H1 (cell line): ENCODE data around the gene TCF25. TPM values are rescaled to one million over a fixed set of nuclear protein-coding genes. Genes with fewer than 3 reads are reported as not detected.

Experiments used
- CTCF ChIA-PET: fragments of 300-600 bp; sonication (Branson Sonifier 250); formaldehyde crosslinking; loops from one replicate; lab custom pipeline; 2021; ENCODE audit not compliant: partially characterized antibody; lab: Charles Lee
- POLR2A ChIA-PET: fragments of 300-600 bp; sonication (Branson Sonifier 250); formaldehyde crosslinking; loops from one replicate; lab custom pipeline; 2021; ENCODE audit warnings: inconsistent platforms; ENCODE audit not compliant: partially characterized antibody; lab: Charles Lee
- DNase-seq, 2 experiments: peaks; one replicate each; pipeline versions ENCODE4 v3.0.0 to v3.0.0-alpha.2; 2010 to 2022; ENCODE audit warnings: low spot score in 2 of 2, low read depth in 1 of 2, mixed read lengths in 1 of 2
- FAIRE-seq: peaks from 2 replicates; lab custom pipeline; 2011; peaks lifted over from hg19 to GRCh38; lab: Jason Lieb, UNC
- H2AFZ ChIP-seq: 2 replicates; pipeline ENCODE4 v1.8.1; 2012; ENCODE audit warnings: low read length, inconsistent platforms
- H2AK5ac ChIP-seq: 2 replicates; pipeline ENCODE4 v1.6.1; 2013; ENCODE audit warnings: low read depth, low read length
- H2BK120ac ChIP-seq: replicated peaks from 2 replicates; pipeline ENCODE3; 2013; ENCODE audit warnings: low read depth, low read length, inconsistent platforms
- H2BK12ac ChIP-seq: 2 replicates; pipeline ENCODE4 v1.6.1; 2013; ENCODE audit warnings: low read depth, low read length
- H2BK15ac ChIP-seq: 2 replicates; pipeline ENCODE4 v1.6.1; 2013; ENCODE audit warnings: low read length
- H2BK20ac ChIP-seq: 2 replicates; pipeline ENCODE4 v1.6.1; 2013; ENCODE audit warnings: low read length
- H2BK5ac ChIP-seq: 2 replicates; pipeline ENCODE4 v1.6.1; 2013; ENCODE audit warnings: low read depth, low read length
- H3K14ac ChIP-seq: 2 replicates; pipeline ENCODE4 v1.6.1; 2013; ENCODE audit warnings: inconsistent platforms; ENCODE audit not compliant: insufficient read length
- H3K18ac ChIP-seq: 2 replicates; pipeline ENCODE4 v1.6.1; 2013; ENCODE audit warnings: low read length; ENCODE audit errors: extremely low read depth
- H3K23ac ChIP-seq: 2 replicates; pipeline ENCODE4 v1.6.1; 2013; ENCODE audit warnings: inconsistent platforms; ENCODE audit not compliant: insufficient read length
- H3K23me2 ChIP-seq: 2 replicates; pipeline ENCODE4 v1.6.1; 2013; ENCODE audit warnings: low read depth, low read length
- H3K27ac ChIP-seq: 2 replicates; pipeline ENCODE4 v1.6.1; 2011; ENCODE audit warnings: low read depth, low read length, inconsistent platforms
- H3K27me3 ChIP-seq, 4 experiments: replicated peaks in 1 of 4; 1 replicate in 1 of 4; 2 replicates in 3 of 4; pipeline versions ENCODE4 v1.6.1 to v1.8.1; 2011 to 2013; ENCODE audit warnings: low read length in 3 of 4, mild to moderate bottlenecking in 3 of 4, inconsistent platforms in 2 of 4, mixed read lengths in 2 of 4, moderate library complexity in 1 of 4; ENCODE audit not compliant: control insufficient read depth in 3 of 4, insufficient read depth in 3 of 4; ENCODE audit errors: extremely low read depth in 1 of 4
- H3K36me3 ChIP-seq, 4 experiments: 2 replicates each; pipeline versions ENCODE4 v1.6.1 to v1.8.1; 2011 to 2013; ENCODE audit warnings: mild to moderate bottlenecking in 4 of 4, low read length in 3 of 4, moderate library complexity in 2 of 4, control low read depth in 1 of 4, inconsistent platforms in 1 of 4; ENCODE audit not compliant: insufficient read depth in 4 of 4, control insufficient read depth in 2 of 4
- H3K4ac ChIP-seq: replicated peaks from 2 replicates; pipeline ENCODE3; 2013; ENCODE audit warnings: low read length, low read depth, mixed read lengths, inconsistent platforms; ENCODE audit not compliant: insufficient read length
- H3K4me1 ChIP-seq, 4 experiments: replicated peaks in 1 of 4; 1 replicate in 1 of 4; 2 replicates in 3 of 4; pipeline versions ENCODE4 v1.6.1 to v1.8.1; 2011 to 2013; ENCODE audit warnings: low read length in 3 of 4, inconsistent platforms in 2 of 4, mixed read lengths in 1 of 4; ENCODE audit not compliant: insufficient read depth in 4 of 4, control insufficient read depth in 3 of 4
- H3K4me2 ChIP-seq, 2 experiments: 2 replicates each; pipeline versions ENCODE4 v1.6.1 to v1.8.1; 2011 to 2013; ENCODE audit warnings: low read depth in 2 of 2, low read length in 2 of 2, control low read depth in 1 of 2, inconsistent platforms in 1 of 2, mild to moderate bottlenecking in 1 of 2; ENCODE audit not compliant: insufficient read depth in 1 of 2
- H3K4me3 ChIP-seq, 4 experiments: fragments of 200-600, 300-600 bp in 1 of 4; sonication (generic), shearing (Covaris generic), sonication (Bioruptor Twin) in 1 of 4; 2 replicates each; pipeline versions ENCODE4 v1.5.1 to v1.8.1; 2011 to 2016; ENCODE audit warnings: low read length in 4 of 4, low read depth in 3 of 4, control low read depth in 2 of 4, inconsistent platforms in 2 of 4, mild to moderate bottlenecking in 2 of 4, mixed read lengths in 1 of 4, moderate library complexity in 1 of 4; ENCODE audit not compliant: insufficient read depth in 2 of 4; ENCODE audit errors: extremely low read depth in 1 of 4
- H3K56ac ChIP-seq: replicated peaks from 2 replicates; pipeline ENCODE3; 2013; ENCODE audit warnings: low read depth, mild to moderate bottlenecking, mixed read lengths, low read length, inconsistent platforms; ENCODE audit not compliant: insufficient read length
- H3K79me1 ChIP-seq: 2 replicates; pipeline ENCODE4 v1.6.1; 2013; ENCODE audit warnings: low read depth, low read length, control low read depth
- H3K79me2 ChIP-seq, 2 experiments: 2 replicates each; pipeline versions ENCODE4 v1.6.1 to v1.8.1; 2012 to 2013; ENCODE audit warnings: low read length in 2 of 2, mild to moderate bottlenecking in 2 of 2, inconsistent platforms in 1 of 2; ENCODE audit not compliant: insufficient read depth in 2 of 2, control insufficient read depth in 1 of 2
- H3K9ac ChIP-seq, 4 experiments: replicated peaks in 1 of 4; 1 replicate in 1 of 4; 2 replicates in 3 of 4; pipeline versions ENCODE4 v1.6.1 to v1.8.1; 2011 to 2013; ENCODE audit warnings: low read depth in 3 of 4, low read length in 3 of 4, control low read depth in 2 of 4, mild to moderate bottlenecking in 2 of 4, moderate library complexity in 2 of 4, inconsistent platforms in 1 of 4; ENCODE audit errors: extremely low read depth in 1 of 4
- H3K9me3 ChIP-seq, 2 experiments: 2 replicates each; pipeline versions ENCODE4 v1.6.1 to v1.8.1; 2012 to 2013; ENCODE audit warnings: mild to moderate bottlenecking in 2 of 2, moderate library complexity in 2 of 2, control low read depth in 1 of 2, inconsistent platforms in 1 of 2, low read depth in 1 of 2, low read length in 1 of 2, mixed read lengths in 1 of 2; ENCODE audit not compliant: insufficient read depth in 2 of 2
- H4K20me1 ChIP-seq, 2 experiments: replicated peaks in 1 of 2; 2 replicates each; pipeline versions ENCODE3 to v1.8.1; 2011 to 2013; ENCODE audit warnings: inconsistent platforms in 2 of 2, low read length in 2 of 2, mild to moderate bottlenecking in 1 of 2; ENCODE audit not compliant: insufficient read depth in 2 of 2, control insufficient read depth in 1 of 2
- H4K5ac ChIP-seq: 2 replicates; pipeline ENCODE4 v1.6.1; 2013; ENCODE audit warnings: low read length, low read depth, mixed read lengths, inconsistent platforms; ENCODE audit not compliant: insufficient read length
- H4K8ac ChIP-seq: 2 replicates; pipeline ENCODE4 v1.8.0; 2013; ENCODE audit warnings: mild to moderate bottlenecking, moderate library complexity, low read length, inconsistent platforms; ENCODE audit not compliant: insufficient read depth; ENCODE audit errors: extremely low read depth
- H4K91ac ChIP-seq: replicated peaks from 2 replicates; pipeline ENCODE3; 2013; ENCODE audit warnings: low read length, mixed read lengths, inconsistent platforms; ENCODE audit not compliant: insufficient read length
- KDM1A ChIP-seq: fragments of 200-600, 300-600 bp; sonication (generic); IDR thresholded peaks from 2 replicates; pipeline ENCODE4 v1.7.1; 2016; ENCODE audit warnings: mild to moderate bottlenecking, low read length, borderline replicate concordance
- PHF8 ChIP-seq: fragments of 200-600 bp; sonication (generic); conservative IDR thresholded peaks from 2 replicates; pipeline ENCODE4 v1.7.1; 2012; ENCODE audit warnings: low read depth, mild to moderate bottlenecking, inconsistent platforms, low read length, moderate library complexity
- POLR2AphosphoS5 ChIP-seq: IDR thresholded peaks from 2 replicates; pipeline ENCODE4 v1.6.1; 2011; ENCODE audit warnings: low read depth, low read length
- RAD21 ChIP-seq, 2 experiments: IDR thresholded peaks in 1 of 2; conservative IDR thresholded peaks in 1 of 2; 2 replicates each; pipeline ENCODE4 v1.6.1; 2011; ENCODE audit warnings: low read depth in 2 of 2, low read length in 2 of 2, improper control_type of control experiment in 1 of 2, inconsistent platforms in 1 of 2, mild to moderate bottlenecking in 1 of 2, moderate library complexity in 1 of 2
- SAP30 ChIP-seq: fragments of 300-600 bp; sonication (generic); IDR thresholded peaks from 2 replicates; pipeline ENCODE4 v1.7.1; 2012; ENCODE audit warnings: low read length, moderate library complexity, mild to moderate bottlenecking, inconsistent platforms; ENCODE audit not compliant: insufficient read depth, insufficient replicate concordance
- SIRT6 ChIP-seq: IDR thresholded peaks from one replicate; pipeline ENCODE4 v1.7.1; 2012; ENCODE audit warnings: low read length, inconsistent platforms
- TCF12 ChIP-seq: IDR thresholded peaks from 2 replicates; pipeline ENCODE4 v1.6.1; 2011; ENCODE audit warnings: low read depth, mild to moderate bottlenecking, low read length
- WGBS, 2 experiments: shearing (Covaris generic) in 1 of 2; methylation state at CpG; one replicate each; pipeline versions ENCODE4 v1.1.6 to v1.1.7; 2013 to 2015; ENCODE audit warnings: low lambda C conversion rate in 2 of 2, mixed read lengths in 2 of 2, inconsistent platforms in 1 of 2, low coverage in 1 of 2, missing lambda C conversion rate in 1 of 2; ENCODE audit not compliant: insufficient replicate concordance in 2 of 2, insufficient coverage in 1 of 2, insufficient read length in 1 of 2; ENCODE audit errors: extremely low coverage in 1 of 2, missing lambda C conversion rate in 1 of 2; 5-methylcytosine and 5-hydroxymethylcytosine counted together
- polyA plus RNA-seq, 7 experiments: library from polyadenylated mRNA; depleted of rRNA in 3 of 7; stranded (reverse) in 5 of 7; unstranded in 2 of 7; fragments of >200 nt in 5 of 7; fragments of 200-250 nt in 2 of 7; gene quantifications; 1 replicate in 5 of 7; 2 replicates in 1 of 7; 4 replicates in 1 of 7; pipeline versions ENCODE4 v1.2.1 to v1.2.3, GENCODE V29; 2011 to 2013; ENCODE audit warnings: missing spikeins in 2 of 7, mixed read lengths in 2 of 7
- total RNA-seq: library from RNA; stranded (reverse); fragmentation: NEBNext Ultra II Directional; extraction: Animal tissue kit (Norgen Biotek cat#: 25700); gene quantifications from 2 replicates; pipeline ENCODE4 v1.2.1, GENCODE V29; 2021
- TF ChIP-seq, protein P1 (sequence below): IDR thresholded peaks from 2 replicates; pipeline ENCODE4 v1.6.1; 2012; ENCODE audit warnings: inconsistent platforms

The TCF25 gene
- total and polyA plus RNA-seq, 2 of the 8 experiments (the other 6 are each of a cell fraction or from before 2014, with no cell fraction given): 78.1 to 102 TPM

DNA sequence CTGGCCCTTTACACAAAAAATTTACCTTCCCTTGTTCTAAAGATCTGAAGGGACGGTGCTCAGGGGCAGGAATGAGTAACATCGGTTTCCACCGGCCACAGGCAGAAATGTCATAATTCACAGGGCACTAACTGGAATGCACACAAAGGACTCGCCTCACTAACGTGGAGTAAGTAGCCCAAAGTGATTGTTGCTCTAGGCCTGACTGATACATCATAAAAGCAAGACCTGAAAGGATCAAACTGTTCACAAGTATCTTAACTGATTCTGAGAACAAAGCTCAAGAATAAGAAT lies 8.9 kb upstream of the TCF25 start:
- 90% methylated on average over 5 of the region's 5 CpGs; no CpG with 5 or more reads in 1 of the 2 experiments for WGBS, 2 experiments
- Histone ChIP-seq H3K79me2 (no peaks in the 10 kb centered on the region), H3K9me3 (peaks cover 4 to 8% of the 10 kb centered on the region in 2 experiments; a peak in 3 of 4 replicates), H3K23me2 (no peaks in the 10 kb centered on the region), H3K14ac (no peak overlapping the region), H2BK12ac (no peak overlapping the region), H2BK15ac (no peak overlapping the region), H3K4me2 (no peak overlapping the region), H3K4ac (no peak overlapping the region), H4K8ac (no peak overlapping the region), H4K5ac (no peak overlapping the region), H2BK5ac (no peak overlapping the region), H3K18ac (no peak overlapping the region), H3K56ac (no peak overlapping the region), H4K91ac (no peak overlapping the region), H2BK120ac (no peak overlapping the region), H3K4me1 (peaks cover 0 to 2% (median 0%) of the 10 kb centered on the region in 4 experiments; a peak in 2 of 7 replicates), H3K27me3 (no peaks in the 10 kb centered on the region), H3K23ac (no peak overlapping the region), H3K9ac (no peak overlapping the region), H3K79me1 (no peaks in the 10 kb centered on the region; the same call in 1 of the 2 replicates), H3K4me3 (no peak overlapping the region), H3K36me3 (no peaks in the 10 kb centered on the region; a peak in 1 of 8 replicates), H2AK5ac (no peak overlapping the region)
- ChIA-PET POLR2A (no interaction called here), CTCF (interaction anchor here (0.6 to 1.4 kb wide), 4 partner anchors 9 to 318 kb away, joined by 3 to 5 read pairs (median 4); partner anchors contain the start of gene TCF25)
- DNase-seq: no peak
- no peak for FAIRE-seq
- no peak for TF ChIP-seq SAP30
- no peak for TF ChIP-seq SIRT6
- TF ChIP-seq RAD21 (IDR thresholded peaks at IDR 0.05 in 1 of 2, conservative IDR thresholded peaks at IDR 0.05 in 1 of 2; ENCODE audit: low read depth in 2 of 2, low read length in 2 of 2): no peak
- TF ChIP-seq KDM1A: no peak
- TF ChIP-seq, protein P1, sequence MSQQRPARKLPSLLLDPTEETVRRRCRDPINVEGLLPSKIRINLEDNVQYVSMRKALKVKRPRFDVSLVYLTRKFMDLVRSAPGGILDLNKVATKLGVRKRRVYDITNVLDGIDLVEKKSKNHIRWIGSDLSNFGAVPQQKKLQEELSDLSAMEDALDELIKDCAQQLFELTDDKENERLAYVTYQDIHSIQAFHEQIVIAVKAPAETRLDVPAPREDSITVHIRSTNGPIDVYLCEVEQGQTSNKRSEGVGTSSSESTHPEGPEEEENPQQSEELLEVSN: no peak
- no peak for TF ChIP-seq POLR2AphosphoS5
- TF ChIP-seq PHF8: no peak
- TF ChIP-seq TCF12: no peak
- TF ChIP-seq, all 59 proteins: peak for 0
- Histone ChIP-seq H2BK20ac (no peak overlapping the region), H3K27ac (no peak overlapping the region), H4K20me1 (peaks cover 0 to 2% of the 10 kb centered on the region in 2 experiments), H2AFZ (no peak overlapping the region)
